IgD-negative memory B cell (primary cell): ENCODE measurements around the gene GOLGA6A. TPM values are rescaled to one million over a fixed set of nuclear protein-coding genes. Genes with fewer than 3 reads are reported as not detected.

Experiments used
- polyA plus RNA-seq: library from polyadenylated mRNA; unstranded; fragments of 300-500 nt; fragmentation: Illumina TruSeq; gene quantifications from one replicate; pipeline ENCODE4 v1.2.3, GENCODE V29; 2021

Gene GOLGA6A
- polyA plus RNA-seq, 1 donor from 2014 or later, result not detected

Other genes starting within 250 kb of the GOLGA6A start
- gene TBC1D21, start 209.0 kb downstream of the GOLGA6A start, polyA plus RNA-seq, result not detected
- gene LOXL1, start 156.1 kb downstream of the GOLGA6A start, polyA plus RNA-seq, result 0.55 TPM
- gene STOML1, start 90.3 kb downstream of the GOLGA6A start, polyA plus RNA-seq, result 6.6 TPM
- 43.4 TPM for gene PML, start 87.8 kb downstream of the GOLGA6A start, polyA plus RNA-seq
- gene ISLR2, start 48.0 kb upstream of the GOLGA6A start, polyA plus RNA-seq, result not detected
- gene ISLR, start 91.2 kb upstream of the GOLGA6A start, polyA plus RNA-seq, result not detected
- not detected for gene STRA6, start 120.2 kb upstream of the GOLGA6A start, polyA plus RNA-seq
- not detected for gene CCDC33, start 153.8 kb upstream of the GOLGA6A start, polyA plus RNA-seq